ENCODE data around the gene SLC51A. TPM values are rescaled to one million over a fixed set of nuclear protein-coding genes. Genes with fewer than 3 reads are reported as not detected.

Gene SLC51A
- total and polyA plus RNA-seq, 2 of the 8 experiments (the other 6 are each of a cell fraction or from before 2014, with no cell fraction given), result 6.3 to 9.8 TPM

DNA sequence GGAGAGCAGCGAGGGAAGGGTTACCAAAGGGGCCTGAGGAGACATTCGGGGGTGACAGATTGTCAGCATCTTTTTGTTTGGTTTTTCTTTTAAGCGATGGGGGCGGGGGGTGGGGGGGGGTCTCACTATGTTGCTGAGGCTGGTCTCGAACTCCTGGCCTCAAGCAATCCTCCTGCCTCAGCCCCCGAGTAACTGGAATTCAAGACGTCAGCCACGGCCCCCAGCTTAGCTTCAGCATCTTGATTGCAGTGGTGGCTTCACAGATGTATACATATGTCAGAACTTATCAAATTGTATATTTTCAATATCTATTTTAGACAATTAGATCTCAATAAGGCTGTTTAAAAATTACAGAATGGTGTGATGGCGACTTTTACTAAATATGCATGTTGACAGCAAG lies 36.0 kb upstream of the SLC51A start:
- no peak overlapping the region for H4K91ac ChIP-seq (replicated peaks; ENCODE audit: insufficient read length, low read length)
- H3K14ac ChIP-seq (ENCODE audit: insufficient read length), result no peak overlapping the region
- no peak overlapping the region for H2BK5ac ChIP-seq (ENCODE audit: low read depth, low read length)
- H3K18ac ChIP-seq (ENCODE audit: extremely low read depth, low read length), result peak overlapping the region; percentile 83; the same call in 1 of the 2 replicates
- no peaks in the 10 kb centered on the region for H3K27me3 ChIP-seq (replicated peaks in 1 of 4; ENCODE audit: control insufficient read depth in 3 of 4, extremely low read depth in 1 of 4, insufficient read depth in 3 of 4, low read length in 3 of 4)
- no peak for DNase-seq (ENCODE audit: low read depth in 1 of 2, low spot score in 2 of 2)
- peak overlapping the region; percentile 92; the same call in 1 of the 2 replicates for H2BK12ac ChIP-seq (ENCODE audit: low read depth, low read length)
- no peaks in the 10 kb centered on the region for H3K79me1 ChIP-seq (ENCODE audit: low read depth, low read length)
- no peak overlapping the region for H3K9ac ChIP-seq (replicated peaks in 1 of 4; ENCODE audit: extremely low read depth in 1 of 4, low read depth in 3 of 4, low read length in 3 of 4)
- no peaks in the 10 kb centered on the region for H4K20me1 ChIP-seq (replicated peaks in 1 of 2; ENCODE audit: control insufficient read depth in 1 of 2, insufficient read depth in 2 of 2, low read length in 2 of 2)
- H3K4ac ChIP-seq (replicated peaks; ENCODE audit: insufficient read length, low read depth, low read length), result no peak overlapping the region
- TF ChIP-seq JUND (IDR thresholded peaks at IDR 0.05; ENCODE audit: low read length) (no peak), NRF1 (IDR thresholded peaks at IDR 0.05; ENCODE audit: low read depth, low read length) (no peak), RAD21 (IDR thresholded peaks at IDR 0.05 in 1 of 2, conservative IDR thresholded peaks at IDR 0.05 in 1 of 2; ENCODE audit: low read depth in 2 of 2, low read length in 2 of 2) (no peak), JUN (IDR thresholded peaks at IDR 0.05; ENCODE audit: low read depth, low read length) (no peak)
- ChIA-PET POLR2A (ENCODE audit: partially characterized antibody) (interaction anchor here (1.2 kb wide), 1 partner anchor 35 kb away, joined by 3 read pairs; no protein-coding TSS in a partner anchor), CTCF (ENCODE audit: partially characterized antibody) (interaction anchor here (0.6 to 2.0 kb wide), 8 partner anchors 16 to 89 kb away, joined by 3 to 8 read pairs (median 4); no protein-coding TSS in a partner anchor)
- no peak overlapping the region for H2AK5ac ChIP-seq (ENCODE audit: low read depth, low read length)
- WGBS, 2 experiments (ENCODE audit: extremely low coverage in 1 of 2, insufficient coverage in 1 of 2, insufficient read length in 1 of 2, insufficient replicate concordance in 2 of 2, low coverage in 1 of 2, low lambda C conversion rate in 2 of 2, missing lambda C conversion rate in 1 of 2), result 85% methylated on average over 8 of the region's 9 CpGs; no CpG with 5 or more reads in 1 of the 2 experiments
- H3K23me2 ChIP-seq (ENCODE audit: low read depth, low read length), result no peaks in the 10 kb centered on the region
- no peak for FAIRE-seq
- peaks cover 2 to 4% of the 10 kb centered on the region in 2 experiments; a peak in 1 of 4 replicates for H3K9me3 ChIP-seq (ENCODE audit: insufficient read depth in 2 of 2, low read depth in 1 of 2, low read length in 1 of 2)
- H3K4me2 ChIP-seq (ENCODE audit: insufficient read depth in 1 of 2, low read depth in 2 of 2, low read length in 2 of 2), result no peak overlapping the region
- H4K8ac ChIP-seq (ENCODE audit: extremely low read depth, insufficient read depth, low read length), result peak overlapping the region; percentile 30; the same call in 1 of the 2 replicates
- H3K79me2 ChIP-seq (ENCODE audit: control insufficient read depth in 1 of 2, insufficient read depth in 2 of 2, low read length in 2 of 2), result no peaks in the 10 kb centered on the region
- no peak overlapping the region for H3K56ac ChIP-seq (replicated peaks; ENCODE audit: insufficient read length, low read depth, low read length)
- H3K4me1 ChIP-seq (replicated peaks in 1 of 4; ENCODE audit: control insufficient read depth in 3 of 4, insufficient read depth in 4 of 4, low read length in 3 of 4), result peaks cover 4 to 14% (median 10%) of the 10 kb centered on the region in 4 experiments; a peak in 6 of 7 replicates
- H3K36me3 ChIP-seq (ENCODE audit: control insufficient read depth in 2 of 4, insufficient read depth in 4 of 4, low read length in 3 of 4), result no peaks in the 10 kb centered on the region
- H3K27ac ChIP-seq (ENCODE audit: low read depth, low read length), result no peak overlapping the region
- no peak overlapping the region for H2AFZ ChIP-seq (ENCODE audit: low read length)
- H4K5ac ChIP-seq (ENCODE audit: insufficient read length, low read depth, low read length), result no peak overlapping the region
- H2BK120ac ChIP-seq (replicated peaks; ENCODE audit: low read depth, low read length), result no peak overlapping the region
- no peak overlapping the region for H2BK20ac ChIP-seq (ENCODE audit: low read length)
- no peak overlapping the region for H3K23ac ChIP-seq (ENCODE audit: insufficient read length)
- no peak overlapping the region for H2BK15ac ChIP-seq (ENCODE audit: low read length)
- no peak overlapping the region for H3K4me3 ChIP-seq (ENCODE audit: extremely low read depth in 1 of 4, insufficient read depth in 2 of 4, low read depth in 3 of 4, low read length in 4 of 4)
